Neutrophil (primary cell): ENCODE measurements around the gene VWA5A.

Source experiments
- H3K27ac ChIP-seq: fragments of 200-600 bp; sonication (generic); 2 replicates; pipeline ENCODE4 v1.5.1; 2016; ENCODE audit warnings: mild to moderate bottlenecking, moderate library complexity
- H3K27me3 ChIP-seq: fragments of 200-600 bp; sonication (generic); 2 replicates; pipeline ENCODE4 v1.6.0; 2016; ENCODE audit warnings: mild to moderate bottlenecking
- H3K36me3 ChIP-seq: fragments of 200-600 bp; sonication (generic); 2 replicates; pipeline ENCODE4 v1.5.1; 2017
- H3K4me1 ChIP-seq, 2 experiments: fragments of 200-600 bp in 1 of 2; sonication (generic) in 1 of 2; 1 replicate in 1 of 2; 2 replicates in 1 of 2; pipeline versions ENCODE4 v1.5.1 to v1.6.1; 2013 to 2016; ENCODE audit warnings: low read depth in 1 of 2, low read length in 1 of 2, mild to moderate bottlenecking in 1 of 2, moderate library complexity in 1 of 2; ENCODE audit not compliant: control insufficient read depth in 1 of 2, insufficient read depth in 1 of 2
- H3K4me3 ChIP-seq, 2 experiments: fragments of 200-600 bp in 1 of 2; sonication (generic) in 1 of 2; 1 replicate in 1 of 2; 2 replicates in 1 of 2; pipeline ENCODE4 v1.5.1; 2013 to 2016; ENCODE audit warnings: low read depth in 1 of 2, low read length in 1 of 2, mild to moderate bottlenecking in 1 of 2, moderate library complexity in 1 of 2
- H3K9me3 ChIP-seq: fragments of 200-600 bp; sonication (generic); 2 replicates; pipeline ENCODE4 v1.5.1; 2016
- CTCF ChIP-seq: fragments of 200-600 bp; sonication (generic); IDR thresholded peaks from 2 replicates; pipeline ENCODE4 v1.5.1; 2016; ENCODE audit warnings: antibody characterized with exemption

The VWA5A gene

GRCh38 chr11:124179310-124179709 is 64.1 kb downstream of the VWA5A start:
- no peak overlapping the region for H3K4me3 ChIP-seq

GRCh38 chr11:124183068-124183467 is 67.8 kb downstream of the VWA5A start, which contains the start of gene OR10D3:
Gene OR10D3, plus strand, starts transcription at chr11:124183345. Its CDS starts 1,925 bp downstream, at chr11:124185270.
- Histone ChIP-seq H3K4me3 (no peak within 1 kb of the TSS), H3K27ac (no peak within 1 kb of the TSS), H3K36me3 (no peaks in the 10 kb centered on the region), H3K27me3 (no peaks in the 10 kb centered on the region), H3K4me1 (peaks cover 0 to 6% of the 10 kb centered on the region in 2 experiments), H3K9me3 (no peaks in the 10 kb centered on the region)
- TF ChIP-seq CTCF: no peak

More at GRCh38 chr11:124179310-124179709, 64.1 kb downstream of the VWA5A start:
- Histone ChIP-seq H3K4me1 (peaks cover 2 to 20% of the 10 kb centered on the region in 2 experiments), H3K27ac (no peak overlapping the region), H3K36me3 (no peaks in the 10 kb centered on the region), H3K9me3 (no peaks in the 10 kb centered on the region), H3K27me3 (no peaks in the 10 kb centered on the region)
- no peak for TF ChIP-seq CTCF

- Histone ChIP-seq H3K27me3 (no peaks in the 10 kb centered on the region), H3K9me3 (no peaks in the 10 kb centered on the region), H3K36me3 (no peaks in the 10 kb centered on the region), H3K27ac (no peak overlapping the region), H3K4me3 (no peak overlapping the region), H3K4me1 (peaks cover 0 to 5% of the 10 kb centered on the region in 2 experiments)
- no peak for TF ChIP-seq CTCF
These were observed 75.3 kb downstream of the VWA5A start for GRCh38 chr11:124190298-124191139.

GRCh38 chr11:124193221-124194010 is 78.2 kb downstream of the VWA5A start:
- no peaks in the 10 kb centered on the region for H3K9me3 ChIP-seq
- peaks cover 0 to 5% of the 10 kb centered on the region in 2 experiments for H3K4me1 ChIP-seq
- H3K27ac ChIP-seq: no peak overlapping the region
- no peaks in the 10 kb centered on the region for H3K36me3 ChIP-seq
- TF ChIP-seq CTCF: no peak
- H3K4me3 ChIP-seq: no peak overlapping the region
- H3K27me3 ChIP-seq: no peaks in the 10 kb centered on the region

GRCh38 chr11:124194293-124195188 is 79.3 kb downstream of the VWA5A start:
- Histone ChIP-seq H3K27me3 (no peaks in the 10 kb centered on the region), H3K27ac (no peak overlapping the region), H3K9me3 (no peaks in the 10 kb centered on the region), H3K36me3 (no peaks in the 10 kb centered on the region), H3K4me1 (peaks cover 0 to 5% of the 10 kb centered on the region in 2 experiments), H3K4me3 (no peak overlapping the region)
- TF ChIP-seq CTCF: no peak
